Neural crest cell (in vitro differentiated cells): ENCODE results near the gene SLC39A11. TPM values are rescaled to one million over a fixed set of nuclear protein-coding genes. Genes with fewer than 3 reads are reported as not detected.
A peak's percentile ranks its signal among the peaks of the same experiment; 100 is the strongest.
"Not testable (repeated sequence)": the region's sequence is repeated elsewhere in the genome, so short reads cannot be mapped to it uniquely, and the experiment has no call there.

Experiments
- DNase-seq: peaks from one replicate; pipeline ENCODE4 v3.0.0; 2021; ENCODE audit warnings: low read depth, mixed read lengths, low spot score
- H3K27ac Mint-ChIP-seq: one replicate; pipeline ENCODE4 v1.8.0; 2021; ENCODE audit warnings: mild to moderate bottlenecking, mixed read lengths; ENCODE audit not compliant: unreplicated experiment
- H3K27me3 Mint-ChIP-seq: 2 replicates; pipeline ENCODE4 v1.8.0; 2021; ENCODE audit warnings: low read depth, mild to moderate bottlenecking, mixed read lengths
- H3K36me3 Mint-ChIP-seq: 2 replicates; pipeline ENCODE4 v1.8.0; 2021; ENCODE audit warnings: low read depth, mild to moderate bottlenecking, mixed read lengths
- H3K4me1 Mint-ChIP-seq: 2 replicates; pipeline ENCODE4 v1.8.0; 2021; ENCODE audit warnings: mixed read lengths
- H3K4me3 Mint-ChIP-seq: one replicate; pipeline ENCODE4 v1.8.0; 2021; ENCODE audit warnings: mild to moderate bottlenecking, mixed read lengths
- H3K9me3 Mint-ChIP-seq: 2 replicates; pipeline ENCODE4 v1.8.0; 2021; ENCODE audit warnings: mixed read lengths
- total RNA-seq: library from RNA; stranded (reverse); gene quantifications from 2 replicates; pipeline ENCODE4 v1.2.1, GENCODE V29; 2021
- TF ChIP-seq, protein P1 (sequence below): fragments of 200-600 bp; sonication (generic); conservative IDR thresholded peaks from 2 replicates; pipeline ENCODE4 v1.5.0; 2021; ENCODE audit warnings: antibody characterized with exemption, mild to moderate bottlenecking

The SLC39A11 gene
- total RNA-seq, 1 donor from 2014 or later = 11.3 TPM

DNA sequence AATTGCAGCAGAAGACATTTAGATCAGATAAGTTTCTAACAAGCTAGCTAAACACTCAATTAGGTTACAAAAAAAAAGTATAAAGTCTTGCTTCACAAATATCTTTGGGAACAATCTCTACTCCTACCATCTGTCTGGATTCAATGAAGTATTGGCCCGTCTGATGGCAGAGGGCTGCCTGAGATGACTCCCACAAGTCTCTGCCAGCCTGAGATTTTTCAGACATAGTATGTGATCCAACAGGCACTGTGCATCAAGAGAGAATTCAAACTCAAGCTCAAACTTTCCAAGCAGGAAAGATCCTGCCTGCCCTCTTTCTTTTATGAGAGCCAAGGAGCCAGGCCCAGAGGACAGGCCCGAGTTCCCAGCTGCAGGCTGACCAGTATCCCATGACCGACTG is 22.6 kb downstream of the SLC39A11 start:
- Mint-ChIP-seq H3K27ac (no peak overlapping the region), H3K4me1 (peaks cover 11% of the 10 kb centered on the region), H3K36me3 (peaks cover 10% of the 10 kb centered on the region), H3K9me3 (peaks cover 10% of the 10 kb centered on the region), H3K4me3 (no peak overlapping the region), H3K27me3 (no peaks in the 10 kb centered on the region)
- TF ChIP-seq, protein P1, sequence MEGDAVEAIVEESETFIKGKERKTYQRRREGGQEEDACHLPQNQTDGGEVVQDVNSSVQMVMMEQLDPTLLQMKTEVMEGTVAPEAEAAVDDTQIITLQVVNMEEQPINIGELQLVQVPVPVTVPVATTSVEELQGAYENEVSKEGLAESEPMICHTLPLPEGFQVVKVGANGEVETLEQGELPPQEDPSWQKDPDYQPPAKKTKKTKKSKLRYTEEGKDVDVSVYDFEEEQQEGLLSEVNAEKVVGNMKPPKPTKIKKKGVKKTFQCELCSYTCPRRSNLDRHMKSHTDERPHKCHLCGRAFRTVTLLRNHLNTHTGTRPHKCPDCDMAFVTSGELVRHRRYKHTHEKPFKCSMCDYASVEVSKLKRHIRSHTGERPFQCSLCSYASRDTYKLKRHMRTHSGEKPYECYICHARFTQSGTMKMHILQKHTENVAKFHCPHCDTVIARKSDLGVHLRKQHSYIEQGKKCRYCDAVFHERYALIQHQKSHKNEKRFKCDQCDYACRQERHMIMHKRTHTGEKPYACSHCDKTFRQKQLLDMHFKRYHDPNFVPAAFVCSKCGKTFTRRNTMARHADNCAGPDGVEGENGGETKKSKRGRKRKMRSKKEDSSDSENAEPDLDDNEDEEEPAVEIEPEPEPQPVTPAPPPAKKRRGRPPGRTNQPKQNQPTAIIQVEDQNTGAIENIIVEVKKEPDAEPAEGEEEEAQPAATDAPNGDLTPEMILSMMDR = no peak
- no peak for DNase-seq

- peaks cover 11% of the 10 kb centered on the region for H3K4me1 Mint-ChIP-seq
- H3K9me3 Mint-ChIP-seq = peaks cover 10% of the 10 kb centered on the region
- no peaks in the 10 kb centered on the region for H3K27me3 Mint-ChIP-seq
- TF ChIP-seq, protein P1 = no peak
- no peak overlapping the region for H3K27ac Mint-ChIP-seq
- no peak overlapping the region for H3K4me3 Mint-ChIP-seq
- peaks cover 10% of the 10 kb centered on the region for H3K36me3 Mint-ChIP-seq
- no peak for DNase-seq
Observed at GRCh38 chr17:73069164-73069770, 23.2 kb downstream of the SLC39A11 start.

DNA sequence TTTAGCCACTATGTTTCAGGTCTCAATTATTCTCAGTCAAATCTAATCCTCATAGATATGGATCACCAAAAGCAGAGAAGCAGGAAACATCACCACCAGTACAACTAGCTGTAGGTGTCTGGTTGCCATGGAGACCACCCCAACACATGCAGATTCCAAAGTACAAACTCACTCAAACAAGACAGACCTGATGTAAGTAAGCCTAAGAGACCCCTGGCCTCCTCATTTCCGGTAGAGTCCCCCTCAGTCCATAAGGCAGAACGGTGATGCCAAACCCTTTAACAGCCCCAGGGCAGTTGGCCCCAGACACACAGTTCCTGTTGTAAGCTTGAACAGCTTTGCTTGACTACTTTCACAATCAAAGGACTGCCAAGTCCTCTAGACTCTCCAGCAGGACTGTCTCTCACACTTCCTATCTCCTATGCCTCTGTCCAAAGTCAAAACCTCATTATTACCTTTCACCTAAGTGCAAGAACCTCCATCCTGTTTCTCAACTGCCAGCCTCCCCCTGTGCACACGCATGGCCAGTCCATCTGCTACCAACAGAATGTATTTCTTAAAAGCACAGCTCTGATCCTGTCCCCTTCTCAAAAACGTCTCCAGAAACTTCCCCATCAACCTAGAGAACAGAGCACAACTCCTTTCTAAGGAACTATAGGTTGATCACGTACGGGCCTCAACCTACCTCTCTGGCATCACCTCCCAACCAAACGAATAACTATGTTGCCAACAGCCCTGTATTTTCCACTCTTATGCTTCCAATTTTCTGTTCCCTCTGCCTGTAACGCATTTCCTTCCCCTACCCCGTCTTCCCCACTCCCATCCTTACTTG is 23.9 kb downstream of the SLC39A11 start:
- Mint-ChIP-seq H3K36me3 (peaks cover 10% of the 10 kb centered on the region), H3K4me1 (peaks cover 11% of the 10 kb centered on the region), H3K9me3 (peaks cover 10% of the 10 kb centered on the region), H3K4me3 (no peak overlapping the region), H3K27ac (peak overlapping the region; percentile 16), H3K27me3 (no peaks in the 10 kb centered on the region)
- no peak for DNase-seq
- TF ChIP-seq, protein P1 = no peak

DNA sequence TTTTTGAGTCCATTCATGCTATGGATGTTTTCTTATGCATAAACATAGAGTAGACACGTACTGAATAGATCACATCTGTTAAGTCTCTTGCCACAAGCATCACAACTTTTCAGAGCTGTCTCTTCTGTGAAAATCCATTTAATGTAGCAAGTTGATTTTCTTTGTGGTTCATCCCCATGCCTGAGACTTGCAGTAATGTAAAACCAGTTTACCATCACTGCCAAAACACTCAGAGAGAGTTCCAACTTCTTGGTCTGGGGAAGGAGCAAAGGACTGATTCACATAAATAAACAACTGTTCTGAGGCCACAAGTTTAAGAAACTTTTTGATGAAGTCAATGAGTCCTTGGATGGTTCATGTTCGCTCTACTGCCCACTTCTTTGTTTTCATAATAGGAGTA is 24.8 kb downstream of the SLC39A11 start:
- Mint-ChIP-seq H3K9me3 (peaks cover 10% of the 10 kb centered on the region), H3K4me1 (peaks cover 11% of the 10 kb centered on the region)
- H3K4me3 Mint-ChIP-seq, H3K27ac Mint-ChIP-seq, H3K27me3 Mint-ChIP-seq, DNase-seq, H3K36me3 Mint-ChIP-seq: not testable (repeated sequence)

GRCh38 chr17:73067075-73067474 is 25.4 kb downstream of the SLC39A11 start:
- Mint-ChIP-seq H3K36me3 (peaks cover 10% of the 10 kb centered on the region), H3K4me1 (peaks cover 11% of the 10 kb centered on the region), H3K27me3 (no peaks in the 10 kb centered on the region), H3K9me3 (peaks cover 10% of the 10 kb centered on the region), H3K4me3 (no peak overlapping the region), H3K27ac (no peak overlapping the region)
- no peak for DNase-seq
- TF ChIP-seq, protein P1 = no peak
